OCI-LY7 (cell line): ENCODE measurements around the gene ATP4A.

Experiments used
- CTCF ChIP-seq: fragments of 200-600 bp; sonication (generic); conservative IDR thresholded peaks from 2 replicates; pipeline ENCODE4 v1.5.1; 2014; ENCODE audit warnings: mild to moderate bottlenecking, antibody characterized with exemption, low read length, moderate library complexity, mixed read lengths
- EZH2phosphoT487 ChIP-seq: fragments of 200-600 bp; sonication (generic); IDR thresholded peaks from 2 replicates; pipeline ENCODE4 v1.6.1; 2018; ENCODE audit warnings: low read depth, borderline replicate concordance, mild to moderate bottlenecking, mixed run types, antibody characterized with exemption, low read length, moderate library complexity, mixed read lengths

GRCh38 chr19:35522745-35523327, 40.6 kb downstream of the ATP4A start:
- TF ChIP-seq CTCF (no peak), EZH2phosphoT487 (no peak)
